Epithelial cell of proximal tubule (primary cell): ENCODE measurements around the gene SOCS3. TPM values are rescaled to one million over a fixed set of nuclear protein-coding genes. Genes with fewer than 3 reads are reported as not detected.

ENCODE experiments used
- DNase-seq: peaks from one replicate; pipeline ENCODE4 v3.0.0-alpha.2; 2011; ENCODE audit warnings: low read depth
- H3K4me3 ChIP-seq: 2 replicates; pipeline ENCODE4 v1.5.1; 2011; ENCODE audit warnings: low read depth, mild to moderate bottlenecking, low read length
- total RNA-seq: library from RNA; depleted of rRNA; stranded (reverse); fragments of >200 nt; gene quantifications from 2 replicates; pipeline ENCODE4 v1.2.3, GENCODE V29; 2015
- TF ChIP-seq, protein P1 (sequence below): conservative IDR thresholded peaks from 2 replicates; pipeline ENCODE4 v1.5.1; 2012; ENCODE audit warnings: low read depth, mild to moderate bottlenecking, low read length

Gene SOCS3
- total RNA-seq, 1 donor from 2014 or later: 42.8 TPM

DNA sequence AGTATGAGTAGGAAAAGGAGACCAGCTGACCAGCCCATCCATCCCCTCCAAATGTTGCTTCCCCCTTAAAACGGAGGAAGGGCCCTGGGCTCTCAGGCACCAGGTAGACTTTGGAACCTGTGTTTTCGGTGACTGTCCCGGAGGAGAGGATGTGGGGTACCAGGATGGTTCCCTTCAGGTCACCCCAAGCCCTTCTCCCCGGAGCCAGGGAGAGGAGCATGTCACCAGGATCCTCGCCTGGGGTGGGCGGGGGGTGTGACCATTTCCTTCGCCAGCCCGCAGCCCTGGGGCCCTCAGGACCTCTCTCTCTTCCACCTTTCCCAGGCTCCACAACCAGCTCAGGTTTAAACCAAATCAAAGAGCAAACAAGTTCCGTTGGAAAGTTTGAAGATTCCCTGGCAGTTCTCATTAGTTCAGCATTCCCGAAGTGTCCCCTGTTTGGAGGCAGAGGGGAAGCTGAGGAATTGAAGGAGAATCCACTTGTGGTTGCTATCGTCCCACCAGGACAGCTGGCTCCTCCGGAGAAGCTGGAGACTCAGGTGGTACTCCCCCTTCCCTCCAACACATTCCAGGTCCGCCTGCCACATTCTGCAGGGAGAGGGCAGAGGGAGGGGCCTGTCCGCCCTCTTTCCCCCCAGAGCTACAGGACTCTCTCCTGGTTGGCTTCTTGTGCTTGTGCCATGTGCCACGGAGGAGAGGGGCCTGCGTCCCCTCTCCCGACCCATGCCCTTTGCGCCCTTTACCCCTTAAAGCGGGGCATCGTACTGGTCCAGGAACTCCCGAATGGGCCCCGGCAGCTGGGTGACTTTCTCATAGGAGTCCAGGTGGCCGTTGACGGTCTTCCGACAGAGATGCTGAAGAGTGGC, 2.0 kb downstream of the SOCS3 start:
- H3K4me3 ChIP-seq: peak overlapping the region; percentile 93
- TF ChIP-seq, protein P1, sequence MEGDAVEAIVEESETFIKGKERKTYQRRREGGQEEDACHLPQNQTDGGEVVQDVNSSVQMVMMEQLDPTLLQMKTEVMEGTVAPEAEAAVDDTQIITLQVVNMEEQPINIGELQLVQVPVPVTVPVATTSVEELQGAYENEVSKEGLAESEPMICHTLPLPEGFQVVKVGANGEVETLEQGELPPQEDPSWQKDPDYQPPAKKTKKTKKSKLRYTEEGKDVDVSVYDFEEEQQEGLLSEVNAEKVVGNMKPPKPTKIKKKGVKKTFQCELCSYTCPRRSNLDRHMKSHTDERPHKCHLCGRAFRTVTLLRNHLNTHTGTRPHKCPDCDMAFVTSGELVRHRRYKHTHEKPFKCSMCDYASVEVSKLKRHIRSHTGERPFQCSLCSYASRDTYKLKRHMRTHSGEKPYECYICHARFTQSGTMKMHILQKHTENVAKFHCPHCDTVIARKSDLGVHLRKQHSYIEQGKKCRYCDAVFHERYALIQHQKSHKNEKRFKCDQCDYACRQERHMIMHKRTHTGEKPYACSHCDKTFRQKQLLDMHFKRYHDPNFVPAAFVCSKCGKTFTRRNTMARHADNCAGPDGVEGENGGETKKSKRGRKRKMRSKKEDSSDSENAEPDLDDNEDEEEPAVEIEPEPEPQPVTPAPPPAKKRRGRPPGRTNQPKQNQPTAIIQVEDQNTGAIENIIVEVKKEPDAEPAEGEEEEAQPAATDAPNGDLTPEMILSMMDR: no peak
- DNase-seq: no peak

GRCh38 chr17:78357177-78357586, 2.7 kb downstream of the SOCS3 start:
- no peak for DNase-seq
- peak overlapping the region; percentile 93 for H3K4me3 ChIP-seq
- TF ChIP-seq, protein P1: no peak

DNA sequence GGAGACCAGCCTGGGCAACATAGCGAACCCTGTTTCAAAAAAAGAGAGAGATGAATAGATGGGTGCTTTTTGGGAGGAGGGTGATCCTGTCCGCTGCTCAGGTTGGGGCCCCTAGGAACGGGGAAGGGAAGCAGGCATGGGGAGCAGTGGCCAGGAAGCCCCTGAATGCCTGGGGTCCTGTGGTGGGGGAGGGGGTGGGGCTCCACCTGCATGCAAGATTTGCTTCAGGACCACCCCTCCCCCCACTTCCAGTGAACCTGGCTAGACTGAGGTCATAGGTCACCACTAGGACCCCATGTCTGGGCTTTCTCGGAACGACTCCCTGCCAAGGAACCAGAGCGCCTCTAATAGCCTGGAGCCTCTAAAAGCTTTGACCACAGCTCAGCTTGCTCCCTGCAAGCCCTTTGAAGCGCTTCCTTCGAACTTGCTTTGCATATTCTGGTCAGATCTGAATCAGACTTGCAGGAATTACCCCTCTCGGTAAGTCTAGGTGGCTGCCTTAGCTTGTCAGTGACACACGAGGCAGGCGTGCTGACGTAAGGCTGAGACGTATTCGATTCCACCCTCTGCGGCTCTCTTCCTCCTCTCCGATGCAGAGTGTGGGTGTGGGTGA, 3.7 kb downstream of the SOCS3 start:
- H3K4me3 ChIP-seq: no peak overlapping the region
- TF ChIP-seq, protein P1: no peak
- DNase-seq: no peak

DNA sequence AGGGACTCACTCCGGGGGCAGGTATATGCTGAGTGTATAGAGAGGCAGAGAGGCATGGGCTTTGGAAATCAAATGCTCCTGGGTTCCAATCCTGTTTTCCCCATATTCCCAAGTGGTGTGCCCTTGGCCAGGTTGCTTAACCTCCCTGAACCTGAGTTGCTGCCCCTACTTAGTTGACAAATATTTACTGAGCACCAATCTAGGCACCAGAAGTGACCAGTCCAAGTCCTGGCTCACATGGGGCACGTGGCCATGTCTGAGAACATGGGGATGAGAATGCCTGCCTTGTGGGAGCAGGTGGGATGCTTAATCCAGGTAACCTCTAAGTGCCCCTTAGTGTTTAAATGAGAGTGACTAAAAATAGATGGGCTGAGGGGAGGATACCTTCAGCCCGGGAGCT, 4.2 kb downstream of the SOCS3 start:
- DNase-seq: no peak
- TF ChIP-seq, protein P1: no peak
- H3K4me3 ChIP-seq: no peak overlapping the region

GRCh38 chr17:78355045-78355641, 4.7 kb downstream of the SOCS3 start:
- H3K4me3 ChIP-seq: no peak overlapping the region
- DNase-seq: no peak
- TF ChIP-seq, protein P1: no peak

DNA sequence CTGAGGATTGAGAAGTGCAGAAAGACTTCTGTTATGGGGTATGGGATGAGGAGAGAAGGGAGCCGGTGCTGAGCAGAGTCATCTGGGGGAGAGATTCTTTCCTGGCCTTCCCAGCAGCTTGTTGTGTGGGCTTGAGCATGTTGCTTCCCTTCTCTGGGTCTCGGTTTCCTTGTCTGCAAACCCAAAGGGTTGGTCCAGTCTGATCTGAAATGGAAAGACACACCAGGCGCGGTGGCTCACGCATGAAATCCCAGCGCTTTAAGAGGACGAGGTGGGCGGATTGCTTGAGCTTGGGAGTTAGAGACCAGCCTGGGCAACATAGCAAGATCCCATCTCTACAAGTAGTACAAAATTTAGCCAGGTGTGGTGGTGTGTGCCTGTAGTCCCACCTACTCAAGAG, 6.0 kb downstream of the SOCS3 start:
- no peak for DNase-seq
- no peak overlapping the region for H3K4me3 ChIP-seq
- TF ChIP-seq, protein P1: no peak
